ENCODE data around the gene CXCR6. TPM values are rescaled to one million over a fixed set of nuclear protein-coding genes. Genes with fewer than 3 reads are reported as not detected.
A peak's percentile ranks its signal among the peaks of the same experiment; 100 is the strongest.

The CXCR6 gene
- total and polyA plus RNA-seq, 7 donors, result 0.36 to 3.3 (median 0.72) TPM; not detected in 3

DNA sequence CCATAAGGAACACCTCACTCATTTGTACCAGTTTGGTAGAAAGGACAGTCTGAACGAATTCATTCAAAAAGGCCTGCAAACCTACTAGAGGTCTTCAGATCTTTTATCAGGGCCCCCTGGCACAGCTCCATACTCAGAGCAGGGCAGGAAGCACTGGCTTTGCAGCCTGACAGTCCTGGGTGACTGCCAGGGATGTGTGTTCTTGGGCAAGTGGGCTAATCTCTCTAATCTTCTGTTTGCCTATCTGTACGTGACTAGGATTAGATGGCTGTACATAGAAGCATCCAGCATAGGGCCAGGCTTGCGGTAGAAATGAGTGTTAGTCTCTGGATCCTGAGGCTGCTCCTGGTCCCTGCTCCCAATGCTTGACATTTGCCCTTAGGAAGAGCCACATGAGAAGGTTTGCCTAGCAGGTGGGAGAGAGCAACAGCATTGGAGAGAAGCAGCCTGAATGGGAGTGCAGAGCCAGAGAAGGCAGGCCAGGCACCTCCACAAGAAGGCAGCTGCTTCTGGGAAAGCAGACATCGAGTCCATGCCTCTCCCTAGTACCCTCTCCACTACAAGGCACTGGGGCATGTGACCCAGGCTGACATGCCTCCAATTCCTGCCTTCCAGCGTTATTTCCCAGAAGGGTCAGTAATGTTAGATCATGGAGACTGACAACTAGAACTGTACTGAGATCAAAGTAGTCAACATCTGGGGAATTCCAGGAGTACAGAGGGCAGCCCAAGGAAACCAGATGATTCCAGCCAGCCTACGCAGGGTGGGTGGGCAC lies 1.0 kb upstream of the CXCR6 start:
- H3K27me3 ChIP-seq, result no peaks in the 10 kb centered on the region
- H3K4me3 ChIP-seq, result no peak overlapping the region
- intact Hi-C loops (cut with DNase I), result no loop called here
- no peak overlapping the region for H3K27ac ChIP-seq
- peaks cover 0 to 29% (median 15%) of the 10 kb centered on the region in 4 donors for H3K36me3 ChIP-seq
- TF ChIP-seq POLR2A (IDR thresholded peaks at IDR 0.05) (no peak), EP300 (IDR thresholded peaks at IDR 0.05) (no peak)
- H3K9me3 ChIP-seq, result no peaks in the 10 kb centered on the region
- DNase-seq, result peak; percentile 59
- peaks cover 0 to 40% (median 14%) of the 10 kb centered on the region in 4 donors for H3K4me1 ChIP-seq
- 65 to 74% methylated on average over 6 of the region's 6 CpGs for WGBS, 2 donors

DNA sequence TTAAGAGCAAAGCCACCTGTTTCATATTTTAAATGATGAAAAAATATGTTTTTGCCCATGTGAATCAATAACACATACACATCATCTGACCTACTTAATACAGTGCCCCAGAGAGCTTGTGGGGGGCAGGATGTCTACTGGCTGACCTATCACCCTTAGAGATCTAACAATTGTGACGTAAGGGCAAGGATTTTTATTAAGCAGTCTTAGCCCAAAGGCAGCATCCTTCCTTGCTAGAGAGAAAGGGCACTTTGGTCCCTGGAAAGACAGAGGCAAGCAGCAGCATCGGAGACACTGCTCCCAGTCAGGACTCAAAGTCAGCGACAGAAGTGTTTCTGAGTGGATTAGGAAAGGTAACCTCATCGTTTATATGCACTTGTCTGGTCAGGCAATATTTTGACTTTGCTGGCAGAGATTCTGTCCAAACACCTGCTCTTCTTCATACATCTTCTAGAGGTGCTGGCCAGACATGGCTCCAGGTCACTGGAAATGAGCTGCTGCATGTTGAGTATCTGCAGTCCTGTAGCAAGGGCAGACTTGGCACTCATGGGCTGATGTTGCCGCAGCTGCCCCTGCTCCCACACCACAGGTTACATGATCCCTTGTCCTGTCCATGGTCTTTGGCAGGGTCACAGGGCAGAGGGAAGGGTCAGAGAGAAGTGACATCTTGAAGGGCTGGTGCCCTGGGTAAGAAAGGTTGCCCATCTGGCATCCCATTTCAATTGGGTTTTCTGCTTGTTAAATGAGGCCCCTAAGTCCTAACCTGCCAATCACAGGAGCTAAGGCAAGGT lies 1.8 kb downstream of the CXCR6 start:
- Histone ChIP-seq H3K4me3 (no peak overlapping the region), H3K4me1 (peaks cover 0 to 54% (median 21%) of the 10 kb centered on the region in 4 donors), H3K27ac (no peak overlapping the region), H3K36me3 (peaks cover 8 to 38% (median 17%) of the 10 kb centered on the region in 4 donors), H3K27me3 (no peaks in the 10 kb centered on the region), H3K9me3 (no peaks in the 10 kb centered on the region)
- intact Hi-C loops (cut with DNase I), result no loop called here
- 89 to 91% methylated on average over 5 of the region's 5 CpGs for WGBS, 2 donors
- TF ChIP-seq POLR2AphosphoS5 (IDR thresholded peaks at IDR 0.05) (no peak), EP300 (IDR thresholded peaks at IDR 0.05) (no peak), POLR2A (IDR thresholded peaks at IDR 0.05) (no peak)
- TF ChIP-seq, protein P1, sequence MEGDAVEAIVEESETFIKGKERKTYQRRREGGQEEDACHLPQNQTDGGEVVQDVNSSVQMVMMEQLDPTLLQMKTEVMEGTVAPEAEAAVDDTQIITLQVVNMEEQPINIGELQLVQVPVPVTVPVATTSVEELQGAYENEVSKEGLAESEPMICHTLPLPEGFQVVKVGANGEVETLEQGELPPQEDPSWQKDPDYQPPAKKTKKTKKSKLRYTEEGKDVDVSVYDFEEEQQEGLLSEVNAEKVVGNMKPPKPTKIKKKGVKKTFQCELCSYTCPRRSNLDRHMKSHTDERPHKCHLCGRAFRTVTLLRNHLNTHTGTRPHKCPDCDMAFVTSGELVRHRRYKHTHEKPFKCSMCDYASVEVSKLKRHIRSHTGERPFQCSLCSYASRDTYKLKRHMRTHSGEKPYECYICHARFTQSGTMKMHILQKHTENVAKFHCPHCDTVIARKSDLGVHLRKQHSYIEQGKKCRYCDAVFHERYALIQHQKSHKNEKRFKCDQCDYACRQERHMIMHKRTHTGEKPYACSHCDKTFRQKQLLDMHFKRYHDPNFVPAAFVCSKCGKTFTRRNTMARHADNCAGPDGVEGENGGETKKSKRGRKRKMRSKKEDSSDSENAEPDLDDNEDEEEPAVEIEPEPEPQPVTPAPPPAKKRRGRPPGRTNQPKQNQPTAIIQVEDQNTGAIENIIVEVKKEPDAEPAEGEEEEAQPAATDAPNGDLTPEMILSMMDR (IDR thresholded peaks at IDR 0.05), result no peak
- DNase-seq, result peak; percentile 43

DNA sequence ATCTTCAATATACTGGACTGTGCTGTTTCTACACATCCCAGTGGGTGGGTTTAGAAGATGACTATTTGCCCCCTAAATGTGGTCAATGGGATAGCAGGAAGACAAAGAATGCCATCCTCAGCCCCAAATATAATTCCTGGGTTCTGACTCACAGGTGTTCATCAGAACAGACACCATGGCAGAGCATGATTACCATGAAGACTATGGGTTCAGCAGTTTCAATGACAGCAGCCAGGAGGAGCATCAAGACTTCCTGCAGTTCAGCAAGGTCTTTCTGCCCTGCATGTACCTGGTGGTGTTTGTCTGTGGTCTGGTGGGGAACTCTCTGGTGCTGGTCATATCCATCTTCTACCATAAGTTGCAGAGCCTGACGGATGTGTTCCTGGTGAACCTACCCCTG lies 3.0 kb downstream of the CXCR6 start:
- intact Hi-C loops (cut with DNase I), result no loop called here
- 94 to 100% methylated on average over 1 of the region's 1 CpG for WGBS, 2 donors
- no peak overlapping the region for H3K4me3 ChIP-seq
- no peaks in the 10 kb centered on the region for H3K9me3 ChIP-seq
- peaks cover 12 to 50% (median 27%) of the 10 kb centered on the region in 4 donors for H3K36me3 ChIP-seq
- peaks cover 0 to 57% (median 21%) of the 10 kb centered on the region in 4 donors for H3K4me1 ChIP-seq
- H3K27ac ChIP-seq, result no peak overlapping the region
- H3K27me3 ChIP-seq, result no peaks in the 10 kb centered on the region
- no peak for TF ChIP-seq EP300 (IDR thresholded peaks at IDR 0.05)
- TF ChIP-seq POLR2A (IDR thresholded peaks at IDR 0.05), result no peak
- TF ChIP-seq, protein P1 (IDR thresholded peaks at IDR 0.05), result no peak
- no peak for TF ChIP-seq POLR2AphosphoS5 (IDR thresholded peaks at IDR 0.05)
- no peak for DNase-seq

DNA sequence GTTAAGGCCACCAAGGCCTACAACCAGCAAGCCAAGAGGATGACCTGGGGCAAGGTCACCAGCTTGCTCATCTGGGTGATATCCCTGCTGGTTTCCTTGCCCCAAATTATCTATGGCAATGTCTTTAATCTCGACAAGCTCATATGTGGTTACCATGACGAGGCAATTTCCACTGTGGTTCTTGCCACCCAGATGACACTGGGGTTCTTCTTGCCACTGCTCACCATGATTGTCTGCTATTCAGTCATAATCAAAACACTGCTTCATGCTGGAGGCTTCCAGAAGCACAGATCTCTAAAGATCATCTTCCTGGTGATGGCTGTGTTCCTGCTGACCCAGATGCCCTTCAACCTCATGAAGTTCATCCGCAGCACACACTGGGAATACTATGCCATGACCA lies 3.6 kb downstream of the CXCR6 start:
- no peak for TF ChIP-seq POLR2A (IDR thresholded peaks at IDR 0.05)
- H3K27ac ChIP-seq, result peak overlapping the region in 1 of 4 donors; percentile 62

DNA sequence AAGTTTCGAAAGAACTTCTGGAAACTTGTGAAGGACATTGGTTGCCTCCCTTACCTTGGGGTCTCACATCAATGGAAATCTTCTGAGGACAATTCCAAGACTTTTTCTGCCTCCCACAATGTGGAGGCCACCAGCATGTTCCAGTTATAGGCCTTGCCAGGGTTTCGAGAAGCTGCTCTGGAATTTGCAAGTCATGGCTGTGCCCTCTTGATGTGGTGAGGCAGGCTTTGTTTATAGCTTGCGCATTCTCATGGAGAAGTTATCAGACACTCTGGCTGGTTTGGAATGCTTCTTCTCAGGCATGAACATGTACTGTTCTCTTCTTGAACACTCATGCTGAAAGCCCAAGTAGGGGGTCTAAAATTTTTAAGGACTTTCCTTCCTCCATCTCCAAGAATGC lies 4.1 kb downstream of the CXCR6 start:
- Histone ChIP-seq H3K27ac (peak overlapping the region in 2 of 4 donors; percentile 37 to 62), H3K4me1 (peaks cover 0 to 53% (median 21%) of the 10 kb centered on the region in 4 donors), H3K9me3 (no peaks in the 10 kb centered on the region), H3K27me3 (no peaks in the 10 kb centered on the region), H3K36me3 (peaks cover 22 to 61% (median 38%) of the 10 kb centered on the region in 4 donors), H3K4me3 (no peak overlapping the region)
- intact Hi-C loops (cut with DNase I), result no loop called here
- DNase-seq, result no peak
- TF ChIP-seq, protein P1 (IDR thresholded peaks at IDR 0.05), result no peak
- WGBS, 2 donors, result 96 to 97% methylated on average over 3 of the region's 3 CpGs

More for the DNA sequence above, 3.6 kb downstream of the CXCR6 start:
- Histone ChIP-seq H3K4me1 (peaks cover 0 to 57% (median 21%) of the 10 kb centered on the region in 4 donors), H3K4me3 (no peak overlapping the region), H3K9me3 (no peaks in the 10 kb centered on the region), H3K36me3 (peaks cover 18 to 56% (median 33%) of the 10 kb centered on the region in 4 donors), H3K27me3 (no peaks in the 10 kb centered on the region)
- 85 to 97% methylated on average over 3 of the region's 3 CpGs for WGBS, 2 donors
- DNase-seq, result no peak
- intact Hi-C loops (cut with DNase I), result no loop called here
